ENCODE results near the gene MGAM2.

The MGAM2 gene

DNA sequence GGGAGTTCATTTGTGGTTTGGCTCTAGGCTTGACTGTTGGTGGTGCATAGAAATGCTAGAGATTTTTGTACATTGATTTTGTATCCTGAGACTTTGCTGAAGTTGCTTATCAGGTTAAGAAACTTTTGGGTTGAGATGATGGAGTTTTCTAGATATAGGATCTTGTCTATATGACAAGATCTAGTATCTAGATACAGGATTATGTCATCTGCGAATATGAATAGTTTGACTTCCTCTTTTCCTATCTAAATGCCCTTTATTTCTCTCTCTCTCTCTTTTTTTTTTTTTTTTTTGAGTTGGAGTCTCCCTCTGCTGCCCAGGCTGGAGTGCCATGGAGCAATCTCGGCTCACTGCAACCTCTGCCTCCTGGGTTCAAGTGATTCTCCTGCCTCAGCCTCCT is 62.9 kb downstream of the MGAM2 start:
- no peak for DNase-seq (ENCODE audit: insufficient read length, low spot score)
- FAIRE-seq: no peak

DNA sequence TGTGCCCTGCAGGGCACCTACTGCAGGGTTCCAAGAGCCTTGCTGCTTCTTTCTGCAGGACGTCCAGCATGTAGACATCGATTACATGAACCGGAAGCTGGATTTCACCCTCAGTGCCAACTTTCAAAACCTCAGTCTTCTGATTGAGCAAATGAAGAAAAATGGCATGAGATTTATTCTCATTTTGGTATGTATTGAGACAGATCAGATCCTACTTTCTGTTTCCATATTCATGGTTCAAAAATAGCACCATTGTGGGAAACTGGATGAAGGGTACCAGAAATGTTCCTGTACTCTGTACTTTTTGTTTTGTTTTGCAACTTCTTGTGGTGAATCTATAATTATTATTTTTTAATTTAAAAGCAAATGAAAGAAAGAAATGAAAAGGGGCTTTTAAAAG is 64.1 kb downstream of the MGAM2 start:
- no peak for FAIRE-seq
- no peak for DNase-seq (ENCODE audit: insufficient read length, low spot score)

DNA sequence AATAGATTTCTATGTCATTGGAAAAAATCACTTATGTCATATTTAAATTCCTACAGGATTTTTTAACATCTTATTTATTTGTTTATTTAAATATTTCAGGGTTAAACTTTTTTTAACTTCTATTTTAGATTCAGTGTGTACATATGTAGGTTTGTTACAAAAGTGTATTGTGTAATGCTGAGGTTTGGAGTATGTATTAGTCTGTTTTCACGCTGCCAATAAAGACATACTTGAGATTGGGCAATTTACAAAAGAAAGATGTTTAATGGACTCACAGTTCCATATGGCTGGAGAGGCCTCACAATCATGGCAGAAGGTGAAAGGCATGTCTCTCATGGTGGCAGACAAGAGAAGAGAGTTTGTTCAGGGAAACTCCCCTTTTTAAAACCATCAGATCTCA is 65.4 kb downstream of the MGAM2 start:
- no peak for DNase-seq (ENCODE audit: insufficient read length, low spot score)

DNA sequence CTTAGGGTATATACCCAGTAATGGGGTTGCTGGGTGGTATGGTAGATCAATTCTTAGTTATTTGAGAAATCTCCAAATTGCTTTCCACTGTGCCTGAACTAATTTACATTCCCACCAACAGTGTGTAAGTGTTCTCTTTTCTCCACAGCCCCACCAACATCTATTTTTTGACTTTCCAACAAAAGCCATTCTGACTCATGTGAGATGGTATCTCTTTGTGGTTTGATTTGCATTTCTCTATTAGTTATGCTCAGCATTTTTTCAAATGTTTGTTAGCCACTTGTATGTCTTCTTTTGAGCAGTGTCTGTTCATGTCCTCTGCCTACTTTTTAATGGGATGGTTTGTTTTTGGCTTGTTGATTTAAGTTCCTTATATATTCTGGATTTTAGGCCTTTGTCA is 66.4 kb downstream of the MGAM2 start:
- FAIRE-seq (no peak), DNase-seq (ENCODE audit: insufficient read length, low spot score) (no peak)

More for the DNA sequence above, 65.4 kb downstream of the MGAM2 start:
- FAIRE-seq: no peak

- DNase-seq (ENCODE audit: insufficient read length, low spot score) (no peak), FAIRE-seq (no peak)
Observed at GRCh38 chr7:142180426-142180825, 68.9 kb downstream of the MGAM2 start.

DNA sequence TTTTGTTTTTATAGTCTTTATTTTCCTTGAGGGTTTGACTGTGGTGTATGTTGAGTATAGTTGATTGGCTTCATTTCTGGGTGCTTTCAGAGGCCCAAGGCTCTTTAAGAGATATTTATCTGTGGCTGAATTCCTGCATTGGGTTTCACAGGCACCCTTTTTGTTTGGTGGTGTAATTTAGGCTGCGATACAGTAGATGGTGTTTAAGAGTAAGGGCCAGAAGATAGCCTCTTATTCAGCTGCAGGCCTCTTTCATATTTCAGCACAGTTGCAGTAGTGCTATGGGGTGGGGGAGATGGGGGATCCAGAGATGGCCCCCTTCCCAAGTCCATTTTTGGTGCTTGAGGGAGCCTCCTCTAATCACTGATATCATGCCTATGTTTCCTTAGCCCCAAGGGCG is 69.7 kb downstream of the MGAM2 start:
- DNase-seq (ENCODE audit: insufficient read length, low spot score) (no peak), FAIRE-seq (no peak)

GRCh38 chr7:142181966-142182365 is 70.4 kb downstream of the MGAM2 start:
- FAIRE-seq: no peak

DNA sequence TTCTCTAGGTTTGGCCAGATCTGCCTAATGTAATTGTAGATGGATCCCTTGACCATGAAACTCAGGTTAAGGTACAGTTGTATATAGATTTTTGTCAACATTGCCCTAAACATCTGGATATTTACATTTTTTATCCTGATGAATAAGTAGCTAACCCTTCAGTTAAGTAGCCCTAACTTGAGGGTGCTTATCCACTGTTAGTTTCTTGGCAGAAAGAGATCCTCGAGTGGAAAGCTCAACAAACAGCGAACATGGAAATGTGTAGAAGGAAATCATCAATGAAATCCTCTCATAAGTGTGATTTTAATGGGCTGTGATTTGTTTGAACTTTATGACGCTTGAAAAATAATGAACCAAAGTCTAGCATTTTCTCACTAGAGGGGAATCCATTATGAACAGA is 73.6 kb downstream of the MGAM2 start:
- FAIRE-seq (no peak), DNase-seq (ENCODE audit: insufficient read length, low spot score) (no peak)

More at GRCh38 chr7:142181966-142182365, 70.4 kb downstream of the MGAM2 start:
- no peak for DNase-seq (ENCODE audit: insufficient read length, low spot score)

- no peak for DNase-seq (ENCODE audit: insufficient read length, low spot score)
- FAIRE-seq: no peak
Observed at GRCh38 chr7:142185801-142186200, 74.3 kb downstream of the MGAM2 start.

GRCh38 chr7:142188154-142188553 is 76.6 kb downstream of the MGAM2 start:
- no peak for DNase-seq (ENCODE audit: insufficient read length, low spot score)
- FAIRE-seq: no peak

DNA sequence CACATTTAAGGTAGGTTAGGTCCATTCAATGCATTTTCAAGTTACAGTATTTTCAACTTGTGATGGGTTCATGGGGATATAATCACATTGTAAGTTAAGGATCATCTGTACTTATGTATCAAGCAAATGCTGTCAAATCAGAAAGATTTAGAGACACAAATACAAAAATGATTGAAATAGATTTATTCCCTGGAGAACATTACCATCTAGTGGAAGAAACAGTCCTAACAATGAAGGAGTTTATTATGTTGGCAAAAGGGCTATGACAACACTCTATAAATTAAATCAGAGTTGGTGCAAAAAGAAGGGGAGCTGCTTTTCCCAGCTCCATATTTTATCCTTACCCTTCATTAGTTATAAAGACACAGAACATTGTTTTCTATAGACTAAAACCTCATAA is 77.3 kb downstream of the MGAM2 start:
- FAIRE-seq (no peak), DNase-seq (ENCODE audit: insufficient read length, low spot score) (no peak)

DNA sequence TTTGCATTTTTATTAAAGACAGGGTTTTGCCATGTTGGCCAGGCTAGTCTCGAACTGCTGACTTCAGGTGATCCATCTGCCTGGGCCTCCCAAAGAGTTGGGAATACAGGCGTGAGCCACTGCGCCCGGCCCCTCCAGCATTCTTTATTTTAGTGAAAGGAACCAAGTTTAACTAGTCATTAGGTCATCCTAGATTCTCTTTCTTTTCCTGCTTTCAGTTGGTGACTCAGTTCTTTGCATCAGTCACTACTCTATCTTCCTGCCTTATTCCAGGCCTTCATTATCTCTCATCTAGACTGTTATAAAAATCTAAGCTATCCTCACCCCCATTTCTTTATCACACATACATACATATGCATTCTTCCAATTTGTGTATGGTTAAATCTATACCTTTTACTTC is 82.7 kb downstream of the MGAM2 start:
- FAIRE-seq: no peak
- DNase-seq (ENCODE audit: insufficient read length, low spot score): no peak

- DNase-seq (ENCODE audit: insufficient read length, low spot score) (no peak), FAIRE-seq (no peak)
Observed at GRCh38 chr7:142196066-142196840, 84.7 kb downstream of the MGAM2 start.

- FAIRE-seq (no peak), DNase-seq (ENCODE audit: insufficient read length, low spot score) (no peak)
Observed at GRCh38 chr7:142200206-142200605, 88.7 kb downstream of the MGAM2 start.

- FAIRE-seq: no peak
- no peak for DNase-seq (ENCODE audit: insufficient read length, low spot score)
Observed at GRCh38 chr7:142228537-142229104, 117.1 kb downstream of the MGAM2 start.

GRCh38 chr7:142231716-142232115 is 120.2 kb downstream of the MGAM2 start:
- DNase-seq (ENCODE audit: insufficient read length, low spot score) (no peak), FAIRE-seq (no peak)

DNA sequence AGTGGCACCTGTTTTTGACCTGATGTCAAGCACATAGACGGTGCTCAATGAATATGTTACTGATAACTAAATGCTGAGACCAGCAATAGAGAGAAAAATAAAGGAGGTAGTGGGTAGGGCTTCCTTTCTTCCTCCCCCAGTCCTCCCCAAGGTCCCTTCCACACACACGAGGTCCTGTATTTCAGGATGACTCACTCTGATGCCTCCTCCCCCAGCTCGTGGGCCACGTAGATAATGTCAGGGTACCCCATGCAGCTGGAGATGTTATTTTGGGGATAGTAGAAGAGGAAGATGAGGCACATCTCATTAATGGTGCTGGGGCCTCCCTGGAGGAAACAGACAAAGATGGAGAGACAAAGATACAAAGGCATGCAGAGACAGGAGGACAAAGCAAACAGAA is 129.0 kb downstream of the MGAM2 start:
- FAIRE-seq (no peak), DNase-seq (ENCODE audit: insufficient read length, low spot score) (no peak)

DNA sequence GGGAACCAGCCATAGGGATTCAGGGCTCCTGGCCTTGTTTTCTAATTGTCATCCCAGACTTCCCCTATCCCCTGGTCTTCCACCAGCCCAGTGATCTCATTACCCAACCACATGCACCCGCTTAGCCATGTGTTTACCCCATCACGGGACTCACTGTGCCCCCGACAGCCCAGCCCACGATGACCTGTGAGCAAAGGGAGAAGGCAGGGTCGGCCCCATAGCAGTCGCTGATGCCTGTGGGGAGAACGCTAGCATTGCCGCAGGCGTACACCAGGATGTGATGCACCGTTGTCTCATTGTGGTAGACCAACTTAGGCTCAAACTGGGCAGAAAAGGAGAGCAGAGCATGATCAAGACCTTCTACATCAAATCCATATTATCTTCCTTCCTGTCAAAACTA is 132.3 kb downstream of the MGAM2 start:
- no peak for DNase-seq (ENCODE audit: insufficient read length, low spot score)
- FAIRE-seq: no peak

GRCh38 chr7:142248166-142249160 is 136.9 kb downstream of the MGAM2 start:
- no peak for DNase-seq (ENCODE audit: insufficient read length, low spot score)
- no peak for FAIRE-seq

GRCh38 chr7:142249918-142250317 is 138.4 kb downstream of the MGAM2 start:
- DNase-seq (ENCODE audit: insufficient read length, low spot score) (no peak), FAIRE-seq (no peak)

DNA sequence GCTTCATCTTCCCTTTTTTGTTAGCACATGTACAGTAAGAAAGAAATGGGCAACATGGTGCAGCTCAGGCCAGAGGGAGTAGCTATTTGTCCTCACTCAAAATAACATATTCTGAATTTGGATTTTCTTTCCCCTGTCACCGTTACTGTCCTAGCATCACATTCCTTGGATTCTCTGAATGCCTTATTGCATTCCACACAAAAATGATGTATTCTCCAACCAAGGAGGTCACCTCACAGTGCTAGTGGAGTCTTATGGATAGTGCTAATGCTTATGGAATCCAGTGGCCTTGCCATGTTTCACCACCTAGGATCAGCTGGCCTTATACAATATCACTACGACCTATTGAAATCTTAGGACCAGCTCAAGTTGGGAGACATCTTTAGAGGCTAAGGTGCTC is 139.2 kb downstream of the MGAM2 start:
- DNase-seq (ENCODE audit: insufficient read length, low spot score) (no peak), FAIRE-seq (no peak)
